Gastrocnemius medialis (tissue), 4 donors: ENCODE measurements around the gene USP54. TPM values are rescaled to one million over a fixed set of nuclear protein-coding genes. Genes with fewer than 3 reads are reported as not detected.

ENCODE experiments used
- ATAC-seq, 2 donors: fragments of 150-250 bp; one replicate each; pipeline ENCODE4 v1.9.1; 2016
- DNase-seq, 2 donors: peaks; one replicate each; pipeline ENCODE4 v3.0.0-alpha.2; 2019
- H3K27ac ChIP-seq, 4 donors: fragments of 200-600 bp; sonication (generic); 1 replicate in 1 of 4; 2 replicates in 3 of 4; pipeline ENCODE4 v1.5.1; 2016 to 2018; ENCODE audit warnings: mild to moderate bottlenecking in 2 of 4, moderate library complexity in 1 of 4
- H3K27me3 ChIP-seq, 3 donors: fragments of 200-600 bp; sonication (generic) in 2 of 3; 1 replicate in 1 of 3; 2 replicates in 2 of 3; pipeline versions ENCODE4 v1.5.1 to v1.6.0; 2016 to 2019; ENCODE audit warnings: mild to moderate bottlenecking in 1 of 3, moderate library complexity in 1 of 3
- H3K36me3 ChIP-seq, 2 donors: fragments of 200-600 bp; sonication (generic) in 1 of 2; one replicate each; pipeline ENCODE4 v1.5.1; 2017 to 2018
- H3K4me1 ChIP-seq, 2 donors: fragments of 200-600 bp; sonication (generic) in 1 of 2; one replicate each; pipeline ENCODE4 v1.5.1; 2016 to 2017; ENCODE audit warnings: mild to moderate bottlenecking in 2 of 2
- H3K4me3 ChIP-seq, 4 donors: fragments of 200-600 bp; sonication (generic) in 3 of 4; 1 replicate in 1 of 4; 2 replicates in 3 of 4; pipeline ENCODE4 v1.5.1; 2016 to 2019; ENCODE audit warnings: mild to moderate bottlenecking in 2 of 4
- H3K9me3 ChIP-seq, 3 donors: fragments of 200-600 bp; sonication (generic) in 2 of 3; 1 replicate in 1 of 3; 2 replicates in 2 of 3; pipeline ENCODE4 v1.5.1; 2016 to 2019
- POLR2A ChIP-seq, 2 donors: fragments of 450-650 bp; IDR thresholded peaks; one replicate each; pipeline ENCODE4 v1.6.1; 2017; ENCODE audit warnings: antibody characterized with exemption in 2 of 2, mild to moderate bottlenecking in 2 of 2, moderate library complexity in 2 of 2
- in situ Hi-C, 4 donors: fragments of 200-750 bp; cut with MboI; loops; one replicate each; pipeline versions ENCODE4 v1.15.0 to v1.8.0; 2017; ENCODE audit warnings: low sequenced_read_pairs in 4 of 4
- intact Hi-C: fragments of 100-400 bp; cut with DNase I; formaldehyde crosslinking; loops from one replicate; pipeline ENCODE4 v1.15.1; 2023; ENCODE audit warnings: low total_unique reads
- total RNA-seq, 4 donors: library from RNA; depleted of rRNA; stranded (reverse); fragments of >200 nt; gene quantifications; one replicate each; pipeline versions ENCODE4 v1.1.0 to v1.2.3, GENCODE V29; 2016
- TF ChIP-seq, protein P1 (sequence below), 5 experiments: fragments of 450-650 bp in 3 of 5; fragments of 200-600 bp in 2 of 5; sonication (generic) in 2 of 5; IDR thresholded peaks in 4 of 5; conservative IDR thresholded peaks in 1 of 5; 1 replicate in 4 of 5; 2 replicates in 1 of 5; pipeline ENCODE4 v1.5.1; 2016 to 2019; ENCODE audit warnings: antibody characterized with exemption in 5 of 5, mild to moderate bottlenecking in 3 of 5, moderate library complexity in 3 of 5

USP54 gene
- total RNA-seq, 4 donors from 2014 or later, result 89.8 to 276 (median 154) TPM

DNA sequence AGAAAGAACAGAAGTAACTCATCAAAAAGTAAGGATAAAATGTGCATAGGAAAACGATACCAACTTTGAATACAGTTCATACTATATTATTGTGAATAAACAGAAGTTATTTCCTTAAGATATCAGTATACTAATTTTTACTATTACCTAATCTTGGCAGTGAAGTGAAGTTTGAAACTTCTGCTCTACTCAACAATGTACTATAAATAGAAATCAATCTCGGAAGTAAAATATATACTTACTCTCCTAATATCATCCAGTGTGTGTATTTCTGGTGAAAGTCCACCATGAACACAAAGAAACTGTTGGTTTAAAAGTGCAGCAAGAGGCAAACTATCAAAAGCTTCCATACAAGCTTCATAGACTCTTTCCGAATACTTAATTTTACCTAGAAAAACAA, 119.9 kb downstream of the USP54 start:
- TF ChIP-seq POLR2A (IDR thresholded peaks at IDR 0.05), result no peak
- TF ChIP-seq, protein P1, sequence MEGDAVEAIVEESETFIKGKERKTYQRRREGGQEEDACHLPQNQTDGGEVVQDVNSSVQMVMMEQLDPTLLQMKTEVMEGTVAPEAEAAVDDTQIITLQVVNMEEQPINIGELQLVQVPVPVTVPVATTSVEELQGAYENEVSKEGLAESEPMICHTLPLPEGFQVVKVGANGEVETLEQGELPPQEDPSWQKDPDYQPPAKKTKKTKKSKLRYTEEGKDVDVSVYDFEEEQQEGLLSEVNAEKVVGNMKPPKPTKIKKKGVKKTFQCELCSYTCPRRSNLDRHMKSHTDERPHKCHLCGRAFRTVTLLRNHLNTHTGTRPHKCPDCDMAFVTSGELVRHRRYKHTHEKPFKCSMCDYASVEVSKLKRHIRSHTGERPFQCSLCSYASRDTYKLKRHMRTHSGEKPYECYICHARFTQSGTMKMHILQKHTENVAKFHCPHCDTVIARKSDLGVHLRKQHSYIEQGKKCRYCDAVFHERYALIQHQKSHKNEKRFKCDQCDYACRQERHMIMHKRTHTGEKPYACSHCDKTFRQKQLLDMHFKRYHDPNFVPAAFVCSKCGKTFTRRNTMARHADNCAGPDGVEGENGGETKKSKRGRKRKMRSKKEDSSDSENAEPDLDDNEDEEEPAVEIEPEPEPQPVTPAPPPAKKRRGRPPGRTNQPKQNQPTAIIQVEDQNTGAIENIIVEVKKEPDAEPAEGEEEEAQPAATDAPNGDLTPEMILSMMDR (IDR thresholded peaks at IDR 0.05 in 4 of 5, conservative IDR thresholded peaks at IDR 0.05 in 1 of 5), result no peak
- Histone ChIP-seq H3K36me3 (peaks cover 0 to 51% of the 10 kb centered on the region in 2 donors), H3K27ac (peak overlapping the region; percentile 31 to 76 (median 67)), H3K4me1 (peaks cover 55 to 59% of the 10 kb centered on the region in 2 donors), H3K27me3 (no peaks in the 10 kb centered on the region), H3K9me3 (no peaks in the 10 kb centered on the region), H3K4me3 (no peak overlapping the region)
- intact Hi-C loops (no loop called here), in situ Hi-C loops (no loop called here)
- DNase-seq, result no peak
- no peak for ATAC-seq

DNA sequence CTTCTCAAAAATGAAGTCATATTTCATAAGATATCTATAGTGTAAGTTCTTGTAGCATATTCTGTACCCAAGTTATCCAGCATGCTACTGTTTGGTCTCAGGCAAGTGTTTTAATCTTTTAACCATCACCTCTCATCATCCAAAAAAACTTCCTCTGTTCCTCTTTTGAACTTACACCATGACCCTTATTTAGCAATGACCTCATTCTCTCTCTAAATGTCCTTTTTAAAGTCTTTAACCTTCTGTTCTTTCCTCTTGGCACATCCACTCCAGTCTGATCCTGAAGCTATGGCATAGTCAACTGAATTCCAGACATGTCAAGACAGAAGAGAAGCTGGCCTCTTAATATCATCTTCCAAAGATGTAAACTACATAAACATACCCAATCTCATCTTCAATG, 121.6 kb downstream of the USP54 start:
- TF ChIP-seq, protein P1 (IDR thresholded peaks at IDR 0.05 in 4 of 5, conservative IDR thresholded peaks at IDR 0.05 in 1 of 5), result no peak
- TF ChIP-seq POLR2A (IDR thresholded peaks at IDR 0.05), result no peak
- Histone ChIP-seq H3K9me3 (no peaks in the 10 kb centered on the region), H3K27ac (peak overlapping the region; percentile 65 to 76 (median 66)), H3K4me1 (peaks cover 67 to 68% of the 10 kb centered on the region in 2 donors), H3K36me3 (peaks cover 0 to 41% of the 10 kb centered on the region in 2 donors), H3K4me3 (no peak overlapping the region), H3K27me3 (no peaks in the 10 kb centered on the region)
- in situ Hi-C loops, result no loop called here
- intact Hi-C loops, result no loop called here
- ATAC-seq (peak; percentile 62 to 84), DNase-seq (no peak)

DNA sequence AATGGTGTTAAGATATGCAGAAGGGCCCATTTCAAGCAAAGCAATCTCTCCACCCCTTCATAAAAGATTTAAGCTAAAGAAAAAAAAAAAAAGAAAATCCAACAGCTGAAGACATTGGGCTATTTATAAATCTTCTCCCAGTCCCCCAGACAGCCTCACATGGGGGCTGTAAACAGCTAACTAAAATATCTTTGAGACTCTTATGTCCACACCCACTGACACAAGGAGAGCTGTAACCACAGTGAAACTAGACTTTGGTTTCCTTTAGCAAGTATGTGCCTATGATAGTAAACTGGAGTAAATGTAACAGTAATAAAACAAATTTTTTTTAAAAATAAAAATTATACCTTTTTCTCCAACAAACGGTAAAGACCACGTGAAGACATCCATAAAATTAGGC, 123.9 kb downstream of the USP54 start:
- DNase-seq (no peak), ATAC-seq (no peak)
- Histone ChIP-seq H3K4me3 (no peak overlapping the region), H3K36me3 (peaks cover 0 to 21% of the 10 kb centered on the region in 2 donors), H3K4me1 (peaks cover 67 to 70% of the 10 kb centered on the region in 2 donors), H3K9me3 (no peaks in the 10 kb centered on the region), H3K27ac (peak overlapping the region; percentile 60 to 76 (median 67)), H3K27me3 (no peaks in the 10 kb centered on the region)
- TF ChIP-seq, protein P1 (IDR thresholded peaks at IDR 0.05 in 4 of 5, conservative IDR thresholded peaks at IDR 0.05 in 1 of 5), result no peak
- no peak for TF ChIP-seq POLR2A (IDR thresholded peaks at IDR 0.05)
- in situ Hi-C loops (no loop called here), intact Hi-C loops (no loop called here)

DNA sequence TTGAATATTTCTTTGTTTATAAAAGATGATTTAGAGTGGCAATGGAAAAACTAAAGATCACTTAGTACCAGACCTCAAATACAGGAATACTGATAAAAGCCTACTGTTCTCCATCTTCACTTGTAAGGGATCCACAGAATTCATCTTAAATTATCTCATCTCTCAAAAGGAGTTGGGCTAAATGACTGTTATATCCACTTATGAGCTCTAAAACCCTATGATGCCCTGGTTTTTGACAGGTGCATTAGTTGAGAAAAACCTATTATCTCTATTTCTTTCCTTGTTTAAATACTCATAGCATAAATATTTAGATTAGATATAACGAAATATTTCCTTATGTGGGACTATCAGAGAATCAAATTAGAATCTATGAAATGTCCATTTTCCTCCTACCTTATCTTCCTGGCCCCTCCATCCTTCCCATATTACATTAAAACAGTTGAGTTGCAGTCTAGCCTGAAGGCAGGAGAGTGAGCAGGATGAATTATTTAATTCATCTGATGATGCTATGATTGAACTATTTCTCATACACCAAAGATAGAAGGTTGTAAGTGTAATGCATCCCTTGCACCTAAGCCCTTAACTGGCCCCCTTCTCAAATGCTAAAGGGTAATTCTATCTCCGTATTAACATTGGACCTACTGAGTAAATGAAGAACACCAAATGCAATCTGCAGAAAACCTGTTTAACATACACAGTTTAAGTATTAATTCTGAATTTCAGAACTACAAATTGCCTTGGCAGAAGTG, 125.0 kb downstream of the USP54 start:
- no peaks in the 10 kb centered on the region for H3K9me3 ChIP-seq
- peaks cover 57 to 63% of the 10 kb centered on the region in 2 donors for H3K4me1 ChIP-seq
- no peak for DNase-seq
- intact Hi-C loops, result no loop called here
- peaks cover 0 to 18% of the 10 kb centered on the region in 2 donors for H3K36me3 ChIP-seq
- H3K27me3 ChIP-seq, result no peaks in the 10 kb centered on the region
- in situ Hi-C loops, result no loop called here
- no peak for TF ChIP-seq POLR2A (IDR thresholded peaks at IDR 0.05)
- TF ChIP-seq, protein P1 (IDR thresholded peaks at IDR 0.05 in 4 of 5, conservative IDR thresholded peaks at IDR 0.05 in 1 of 5), result no peak
- ATAC-seq, result peak; percentile 46 to 55
- H3K27ac ChIP-seq, result peak overlapping the region; percentile 60 to 76 (median 67)
- peak overlapping the region in 1 of 4 donors; percentile 2 for H3K4me3 ChIP-seq
